ENCODE results near the gene N4BP3. TPM values are rescaled to one million over a fixed set of nuclear protein-coding genes. Genes with fewer than 3 reads are reported as not detected.

The N4BP3 gene
- total RNA-seq, 2 donors from 2014 or later = 0.24 to 0.85 TPM

DNA sequence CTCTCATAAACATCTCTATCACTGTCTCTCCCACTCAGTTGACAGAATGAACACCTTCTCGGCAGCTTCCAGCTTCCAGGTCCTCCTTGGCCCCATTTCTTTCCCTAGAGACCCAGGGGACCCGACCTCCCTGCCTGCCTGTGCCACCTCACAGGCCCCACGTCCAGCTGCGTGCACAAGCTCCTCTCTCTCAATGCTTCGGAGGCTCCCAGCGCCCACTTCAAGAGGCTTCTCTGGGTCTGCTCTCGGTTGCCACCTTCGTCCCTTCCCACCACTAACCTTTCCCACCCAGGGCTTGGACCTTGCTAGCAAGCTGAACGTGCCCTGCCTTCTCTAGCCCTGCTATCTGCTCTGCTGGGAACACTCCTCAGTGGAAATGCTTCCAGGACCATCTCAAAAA, 2.8 kb upstream of the N4BP3 start:
- H3K27me3 ChIP-seq = peaks cover 8 to 25% of the 10 kb centered on the region in 2 donors
- H3K27ac ChIP-seq = no peak overlapping the region
- peaks cover 0 to 18% of the 10 kb centered on the region in 2 donors for H3K4me1 ChIP-seq
- no peaks in the 10 kb centered on the region for H3K36me3 ChIP-seq
- no peak for DNase-seq (ENCODE audit: low spot score)
- peaks cover 0 to 6% of the 10 kb centered on the region in 2 donors for H3K9me3 ChIP-seq
- H3K4me3 ChIP-seq = no peak overlapping the region
- TF ChIP-seq CTCF (IDR thresholded peaks at IDR 0.05) = no peak

- Histone ChIP-seq H3K36me3 (no peaks in the 10 kb centered on the region), H3K9me3 (peaks cover 0 to 6% of the 10 kb centered on the region in 2 donors), H3K27me3 (peaks cover 8 to 26% of the 10 kb centered on the region in 2 donors), H3K4me1 (peaks cover 0 to 21% of the 10 kb centered on the region in 2 donors), H3K27ac (no peak overlapping the region), H3K4me3 (no peak overlapping the region)
- no peak for TF ChIP-seq CTCF (IDR thresholded peaks at IDR 0.05)
- DNase-seq (ENCODE audit: low spot score) = no peak
Observed at GRCh38 chr5:178111925-178112324, 1.4 kb upstream of the N4BP3 start.

DNA sequence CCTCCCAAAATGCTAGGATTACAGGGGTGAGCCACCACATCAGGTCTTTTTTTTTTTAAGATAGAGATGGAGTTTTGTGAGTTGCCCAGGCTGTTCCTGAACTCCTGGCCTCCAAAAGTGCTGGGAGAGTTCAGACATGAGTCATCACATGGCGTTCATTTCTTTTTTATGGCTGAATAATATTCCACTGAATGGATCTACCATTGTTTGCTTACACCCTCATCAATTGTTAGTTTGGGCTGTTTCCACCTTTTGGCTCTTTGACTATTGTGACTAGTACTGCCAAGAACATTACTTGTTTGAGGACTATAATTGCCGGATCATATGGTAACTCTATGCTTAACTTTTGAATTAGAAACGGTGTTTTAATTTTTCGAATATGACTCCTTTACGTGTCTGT, 787 bp upstream of the N4BP3 start:
- no peak for DNase-seq (ENCODE audit: low spot score)
- peaks cover 0 to 21% of the 10 kb centered on the region in 2 donors for H3K4me1 ChIP-seq
- H3K9me3 ChIP-seq = peaks cover 0 to 6% of the 10 kb centered on the region in 2 donors
- H3K36me3 ChIP-seq = no peaks in the 10 kb centered on the region
- no peak for TF ChIP-seq CTCF (IDR thresholded peaks at IDR 0.05)
- peaks cover 8 to 26% of the 10 kb centered on the region in 2 donors for H3K27me3 ChIP-seq
- no peak overlapping the region for H3K27ac ChIP-seq
- H3K4me3 ChIP-seq = no peak overlapping the region

GRCh38 chr5:178113841-178114324, 551 bp downstream of the N4BP3 start:
- no peak for TF ChIP-seq CTCF (IDR thresholded peaks at IDR 0.05)
- peaks cover 0 to 24% of the 10 kb centered on the region in 2 donors for H3K4me1 ChIP-seq
- no peaks in the 10 kb centered on the region for H3K36me3 ChIP-seq
- peak overlapping the region; percentile 23 to 28 for H3K27ac ChIP-seq
- DNase-seq (ENCODE audit: low spot score) = no peak
- H3K27me3 ChIP-seq = peaks cover 8 to 26% of the 10 kb centered on the region in 2 donors
- H3K4me3 ChIP-seq = peak overlapping the region; percentile 37 to 55
- peaks cover 0 to 6% of the 10 kb centered on the region in 2 donors for H3K9me3 ChIP-seq

- Histone ChIP-seq H3K27ac (peak overlapping the region; percentile 23 to 28), H3K27me3 (peaks cover 8 to 26% of the 10 kb centered on the region in 2 donors), H3K4me1 (peaks cover 0 to 24% of the 10 kb centered on the region in 2 donors), H3K36me3 (no peaks in the 10 kb centered on the region), H3K4me3 (peak overlapping the region; percentile 37 to 55), H3K9me3 (peaks cover 0 to 6% of the 10 kb centered on the region in 2 donors)
- no peak for TF ChIP-seq CTCF (IDR thresholded peaks at IDR 0.05)
- no peak for DNase-seq (ENCODE audit: low spot score)
Observed at GRCh38 chr5:178114325-178115135, 1.2 kb downstream of the N4BP3 start.

Measured in right atrium auricular region (tissue), 2 donors.